ENCODE measurements around the gene GPS2. TPM values are rescaled to one million over a fixed set of nuclear protein-coding genes. Genes with fewer than 3 reads are reported as not detected.

GPS2 gene
- total RNA-seq, 3 donors from 2014 or later (not counting 1 experiment from before 2014, with no cell fraction given), result 132 to 146 (median 133) TPM

DNA sequence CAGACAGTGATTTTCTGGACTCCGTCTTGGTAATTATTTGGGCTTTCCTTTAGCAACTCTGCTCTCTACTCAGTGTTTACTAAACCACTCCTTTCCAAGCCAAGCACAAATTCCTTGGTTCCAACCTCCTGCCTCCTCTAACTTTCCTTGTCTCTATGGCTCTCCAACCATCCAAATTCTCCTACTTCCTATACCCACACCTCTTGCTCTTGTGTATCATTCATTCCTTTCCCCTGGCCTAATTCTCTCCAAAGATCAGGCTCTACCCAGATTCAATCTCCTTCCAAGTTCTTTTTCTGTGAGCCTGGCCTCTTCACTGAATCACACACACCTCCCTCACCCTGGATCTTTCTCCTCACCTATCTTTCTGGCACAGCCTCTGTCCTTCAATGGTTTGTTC, 12.8 kb upstream of the GPS2 start:
- no peak overlapping the region for H3K27ac ChIP-seq (ENCODE audit: low read length)
- H3K36me3 Mint-ChIP-seq, result no peaks in the 10 kb centered on the region
- H3K4me3 Mint-ChIP-seq, result peak overlapping the region; percentile 55
- ATAC-seq (no peak), DNase-seq (no peak)
- H3K4me1 Mint-ChIP-seq, result peaks cover 21 to 40% of the 10 kb centered on the region in 2 donors
- H3K27me3 ChIP-seq (ENCODE audit: control insufficient read depth, insufficient read depth, low read length), result no peaks in the 10 kb centered on the region
- intact Hi-C loops (cut with micrococcal nuclease), result loop anchor here (2.0 kb wide), 2 partner anchors 13 to 47 kb away; partner anchors contain the start of genes GPS2 and SLC2A4
- H3K4me1 ChIP-seq (ENCODE audit: control insufficient read depth, insufficient read depth, low read length), result peaks cover 35% of the 10 kb centered on the region
- peaks cover 15% of the 10 kb centered on the region for H3K36me3 ChIP-seq (ENCODE audit: control insufficient read depth, insufficient read depth, low read length)
- 100% methylated on average over 1 of the region's 1 CpG for WGBS (ENCODE audit: insufficient coverage)
- no peaks in the 10 kb centered on the region for H3K9me3 ChIP-seq (ENCODE audit: control insufficient read depth, insufficient read depth, low read length)
- no peak overlapping the region for H3K4me3 ChIP-seq (ENCODE audit: low read length)
- H3K9me3 Mint-ChIP-seq, result no peaks in the 10 kb centered on the region
- TF ChIP-seq, protein P1, sequence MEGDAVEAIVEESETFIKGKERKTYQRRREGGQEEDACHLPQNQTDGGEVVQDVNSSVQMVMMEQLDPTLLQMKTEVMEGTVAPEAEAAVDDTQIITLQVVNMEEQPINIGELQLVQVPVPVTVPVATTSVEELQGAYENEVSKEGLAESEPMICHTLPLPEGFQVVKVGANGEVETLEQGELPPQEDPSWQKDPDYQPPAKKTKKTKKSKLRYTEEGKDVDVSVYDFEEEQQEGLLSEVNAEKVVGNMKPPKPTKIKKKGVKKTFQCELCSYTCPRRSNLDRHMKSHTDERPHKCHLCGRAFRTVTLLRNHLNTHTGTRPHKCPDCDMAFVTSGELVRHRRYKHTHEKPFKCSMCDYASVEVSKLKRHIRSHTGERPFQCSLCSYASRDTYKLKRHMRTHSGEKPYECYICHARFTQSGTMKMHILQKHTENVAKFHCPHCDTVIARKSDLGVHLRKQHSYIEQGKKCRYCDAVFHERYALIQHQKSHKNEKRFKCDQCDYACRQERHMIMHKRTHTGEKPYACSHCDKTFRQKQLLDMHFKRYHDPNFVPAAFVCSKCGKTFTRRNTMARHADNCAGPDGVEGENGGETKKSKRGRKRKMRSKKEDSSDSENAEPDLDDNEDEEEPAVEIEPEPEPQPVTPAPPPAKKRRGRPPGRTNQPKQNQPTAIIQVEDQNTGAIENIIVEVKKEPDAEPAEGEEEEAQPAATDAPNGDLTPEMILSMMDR (IDR thresholded peaks at IDR 0.05), result no peak
- H3K27ac Mint-ChIP-seq, result peak overlapping the region; percentile 89 to 97
- no peaks in the 10 kb centered on the region for H3K27me3 Mint-ChIP-seq (ENCODE audit: low read depth in 2 of 2)

DNA sequence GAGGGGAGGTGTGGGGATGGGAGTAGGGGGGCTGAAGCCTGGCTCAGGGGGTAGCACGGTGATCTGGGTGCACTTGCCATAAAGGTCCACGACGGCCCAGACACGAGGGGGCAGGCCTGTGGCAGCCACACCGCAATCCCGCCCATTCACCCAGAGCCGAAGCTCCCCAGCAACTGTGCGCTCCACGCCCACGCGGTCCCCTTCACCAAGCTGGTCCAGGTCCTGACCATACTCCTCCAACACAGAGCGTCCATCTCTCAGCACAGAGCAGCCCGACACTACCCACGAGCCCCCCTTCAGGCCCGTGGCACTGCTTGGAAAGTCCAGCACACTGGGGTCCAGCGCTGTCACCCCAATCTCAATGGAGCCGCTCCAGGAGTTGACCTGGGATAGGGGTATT, 12.3 kb upstream of the GPS2 start:
- Mint-ChIP-seq H3K27me3 (ENCODE audit: low read depth in 2 of 2) (no peaks in the 10 kb centered on the region), H3K36me3 (no peaks in the 10 kb centered on the region), H3K27ac (peak overlapping the region; percentile 89 to 97), H3K9me3 (no peaks in the 10 kb centered on the region), H3K4me3 (no peak overlapping the region), H3K4me1 (peaks cover 21 to 40% of the 10 kb centered on the region in 2 donors)
- H3K27me3 ChIP-seq (ENCODE audit: control insufficient read depth, insufficient read depth, low read length), result no peaks in the 10 kb centered on the region
- DNase-seq (no peak), ATAC-seq (no peak)
- H3K4me3 ChIP-seq (ENCODE audit: low read length), result no peak overlapping the region
- H3K27ac ChIP-seq (ENCODE audit: low read length), result no peak overlapping the region
- intact Hi-C loops (cut with micrococcal nuclease), result no loop called here
- H3K9me3 ChIP-seq (ENCODE audit: control insufficient read depth, insufficient read depth, low read length), result no peaks in the 10 kb centered on the region
- peaks cover 35% of the 10 kb centered on the region for H3K4me1 ChIP-seq (ENCODE audit: control insufficient read depth, insufficient read depth, low read length)
- TF ChIP-seq, protein P1 (IDR thresholded peaks at IDR 0.05), result no peak
- H3K36me3 ChIP-seq (ENCODE audit: control insufficient read depth, insufficient read depth, low read length), result peaks cover 20% of the 10 kb centered on the region
- WGBS (ENCODE audit: insufficient coverage), result 89% methylated on average over 16 of the region's 17 CpGs

DNA sequence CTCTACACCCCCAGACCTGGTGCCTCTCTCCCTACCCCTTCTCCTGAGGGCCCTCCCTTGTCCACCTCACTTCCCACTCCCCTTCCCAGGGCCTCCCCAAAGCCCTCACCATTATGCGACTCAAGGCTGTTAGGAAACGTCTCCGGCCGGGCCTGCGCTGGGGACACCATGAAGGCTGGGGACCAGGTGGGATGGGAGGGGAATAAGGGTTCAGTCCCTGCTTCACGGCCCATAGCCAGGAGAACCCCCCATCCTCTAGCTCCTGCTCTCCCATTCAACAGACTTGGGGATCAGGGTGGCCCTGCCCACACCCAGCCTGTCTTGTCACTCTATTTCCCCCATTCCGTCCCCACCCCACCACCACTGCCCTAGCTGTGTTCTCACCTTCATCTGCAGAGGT, 11.9 kb upstream of the GPS2 start:
- H3K9me3 Mint-ChIP-seq, result no peaks in the 10 kb centered on the region
- intact Hi-C loops (cut with micrococcal nuclease), result no loop called here
- Histone ChIP-seq H3K36me3 (ENCODE audit: control insufficient read depth, insufficient read depth, low read length) (peaks cover 24% of the 10 kb centered on the region), H3K4me3 (ENCODE audit: low read length) (no peak overlapping the region), H3K27me3 (ENCODE audit: control insufficient read depth, insufficient read depth, low read length) (no peaks in the 10 kb centered on the region), H3K27ac (ENCODE audit: low read length) (no peak overlapping the region), H3K4me1 (ENCODE audit: control insufficient read depth, insufficient read depth, low read length) (peaks cover 31% of the 10 kb centered on the region), H3K9me3 (ENCODE audit: control insufficient read depth, insufficient read depth, low read length) (no peaks in the 10 kb centered on the region)
- no peaks in the 10 kb centered on the region for H3K27me3 Mint-ChIP-seq (ENCODE audit: low read depth in 2 of 2)
- DNase-seq (no peak), ATAC-seq (no peak)
- H3K4me3 Mint-ChIP-seq, result no peak overlapping the region
- H3K27ac Mint-ChIP-seq, result peak overlapping the region in 1 of 2 donors; percentile 62
- H3K4me1 Mint-ChIP-seq, result peaks cover 21 to 40% of the 10 kb centered on the region in 2 donors
- TF ChIP-seq, protein P1 (IDR thresholded peaks at IDR 0.05), result no peak
- WGBS (ENCODE audit: insufficient coverage), result 100% methylated on average over 1 of the region's 7 CpGs
- no peaks in the 10 kb centered on the region for H3K36me3 Mint-ChIP-seq

DNA sequence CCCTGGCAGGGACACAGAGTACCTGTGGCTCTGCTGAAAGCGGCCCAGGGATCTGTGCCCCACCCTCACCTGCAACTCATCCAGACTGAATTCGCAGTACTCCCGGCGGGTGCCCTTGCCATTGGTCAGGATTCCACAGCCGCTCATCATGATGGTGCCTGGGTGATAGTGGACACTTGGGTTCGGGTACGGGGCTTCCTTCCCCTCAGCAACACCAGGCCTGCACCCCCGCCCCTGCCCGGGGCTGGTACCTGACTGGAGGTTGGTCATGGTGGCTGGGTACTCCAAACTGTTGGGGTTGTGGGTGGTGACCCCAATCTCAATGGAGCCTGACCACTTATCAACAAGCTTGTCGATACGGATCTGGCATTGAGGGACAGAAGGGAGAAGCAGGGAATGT, 11.0 kb upstream of the GPS2 start:
- peaks cover 21 to 40% of the 10 kb centered on the region in 2 donors for H3K4me1 Mint-ChIP-seq
- ATAC-seq, result no peak
- Histone ChIP-seq H3K27ac (ENCODE audit: low read length) (no peak overlapping the region), H3K9me3 (ENCODE audit: control insufficient read depth, insufficient read depth, low read length) (no peaks in the 10 kb centered on the region), H3K4me1 (ENCODE audit: control insufficient read depth, insufficient read depth, low read length) (peaks cover 27% of the 10 kb centered on the region), H3K36me3 (ENCODE audit: control insufficient read depth, insufficient read depth, low read length) (peaks cover 33% of the 10 kb centered on the region), H3K27me3 (ENCODE audit: control insufficient read depth, insufficient read depth, low read length) (no peaks in the 10 kb centered on the region), H3K4me3 (ENCODE audit: low read length) (no peak overlapping the region)
- no peaks in the 10 kb centered on the region for H3K27me3 Mint-ChIP-seq (ENCODE audit: low read depth in 2 of 2)
- 94% methylated on average over 11 of the region's 11 CpGs for WGBS (ENCODE audit: insufficient coverage)
- no peak for DNase-seq
- no peak overlapping the region for H3K27ac Mint-ChIP-seq
- H3K9me3 Mint-ChIP-seq, result no peaks in the 10 kb centered on the region
- H3K4me3 Mint-ChIP-seq, result no peak overlapping the region
- no peaks in the 10 kb centered on the region for H3K36me3 Mint-ChIP-seq
- TF ChIP-seq, protein P1 (IDR thresholded peaks at IDR 0.05), result no peak
- intact Hi-C loops (cut with micrococcal nuclease), result no loop called here
